HCT116 (cell line): ENCODE measurements around the gene UFL1. TPM values are rescaled to one million over a fixed set of nuclear protein-coding genes. Genes with fewer than 3 reads are reported as not detected.

Experiments
- ATAC-seq: fragments of 200-7000 bp; cut with Tn5 transposase; 2 replicates; pipeline ENCODE4 v1.9.1; 2020; ENCODE audit warnings: mild to moderate bottlenecking, moderate library complexity
- BruUV-seq: library from RNA; stranded (reverse); fragments of 400-500 nt; replicated peaks from 2 replicates; lab custom pipeline; 2021; lab: Mats Ljungman, UMichigan
- CTCF ChIA-PET: fragments of 300-600 bp; sonication (Branson Sonifier 250); formaldehyde crosslinking; loops from one replicate; lab custom pipeline; 2021; ENCODE audit warnings: antibody characterized with exemption; lab: Charles Lee
- POLR2A ChIA-PET: fragments of 300-600, 350-600 bp; sonication (Branson Sonifier 250); formaldehyde crosslinking; loops from one replicate; lab custom pipeline; 2021; ENCODE audit warnings: antibody characterized with exemption; lab: Charles Lee
- RAD21 ChIA-PET, 2 experiments: fragments of 300-600 bp; sonication (Branson Sonifier 250); formaldehyde crosslinking; loops; one replicate each; lab custom pipeline; 2023; ENCODE audit warnings: low total read pairs in 2 of 2; ENCODE audit not compliant: uncharacterized antibody in 2 of 2, unreplicated experiment in 2 of 2, low non-redundant PET in 1 of 2; lab: Charles Lee
- DNase-seq: peaks from one replicate; pipeline ENCODE4 v3.0.0-alpha.2; 2010; ENCODE audit warnings: low read depth, low spot score
- H2AFZ ChIP-seq: fragments of 200-600 bp; shearing (Covaris generic), sonication (generic); 2 replicates; pipeline ENCODE4 v1.6.1; 2017; ENCODE audit warnings: low read depth, mixed run types, mixed read lengths, antibody characterized with exemption, low read length; ENCODE audit not compliant: poor library complexity, severe bottlenecking
- H3K27ac ChIP-seq: 2 replicates; pipeline ENCODE4 v1.5.1; 2012; ENCODE audit warnings: low read depth, low read length
- H3K27me3 ChIP-seq: fragments of 200-600 bp; sonication (generic); 2 replicates; pipeline ENCODE4 v1.6.1; 2016; ENCODE audit warnings: mixed run types, low read length, mixed read lengths; ENCODE audit not compliant: insufficient read depth
- H3K36me3 ChIP-seq, 2 experiments: fragments of 200-500 bp in 1 of 2; fragments of 200-600 bp in 1 of 2; sonication (Bioruptor generic) in 1 of 2; sonication (generic) in 1 of 2; 2 replicates each; pipeline versions ENCODE4 v1.5.1 to v1.6.1; 2014 to 2016; ENCODE audit warnings: low read length in 2 of 2, inconsistent platforms in 1 of 2, mixed read lengths in 1 of 2, mixed run types in 1 of 2; ENCODE audit not compliant: insufficient read depth in 2 of 2, control insufficient read depth in 1 of 2
- H3K4me1 ChIP-seq, 2 experiments: fragments of 200-600 bp in 1 of 2; sonication (generic) in 1 of 2; 2 replicates each; pipeline versions ENCODE4 v1.5.1 to v1.6.1; 2012 to 2017; ENCODE audit warnings: low read length in 2 of 2, inconsistent platforms in 1 of 2, mild to moderate bottlenecking in 1 of 2, mixed read lengths in 1 of 2, mixed run types in 1 of 2, moderate library complexity in 1 of 2; ENCODE audit not compliant: insufficient read depth in 2 of 2, control insufficient read depth in 1 of 2
- H3K4me2 ChIP-seq: fragments of 200-600 bp; sonication (generic); 2 replicates; pipeline ENCODE4 v1.6.1; 2017; ENCODE audit warnings: mixed run types, low read length, mixed read lengths
- H3K4me3 ChIP-seq, 2 experiments: fragments of 200-600 bp in 1 of 2; sonication (generic) in 1 of 2; replicated peaks in 1 of 2; 2 replicates each; pipeline ENCODE4 v1.5.1; 2011 to 2016; ENCODE audit warnings: low read length in 2 of 2, control low read depth in 1 of 2, low read depth in 1 of 2, mild to moderate bottlenecking in 1 of 2, mixed read lengths in 1 of 2, mixed run types in 1 of 2
- H3K79me2 ChIP-seq: fragments of 200-600 bp; sonication (generic); 2 replicates; pipeline ENCODE4 v1.6.1; 2017; ENCODE audit warnings: mild to moderate bottlenecking, mixed run types, low read length, moderate library complexity, mixed read lengths; ENCODE audit not compliant: insufficient read depth
- H3K9ac ChIP-seq: fragments of 200-600 bp; sonication (generic); 2 replicates; pipeline ENCODE4 v1.6.1; 2016; ENCODE audit warnings: low read length, mixed read lengths
- H3K9me2 ChIP-seq: fragments of 200-600 bp; sonication (generic), shearing (Covaris generic); 2 replicates; pipeline ENCODE4 v1.6.1; 2017; ENCODE audit warnings: mixed run types, mild to moderate bottlenecking, moderate library complexity; ENCODE audit not compliant: insufficient read depth
- H3K9me3 ChIP-seq, 2 experiments: fragments of 200-500 bp in 1 of 2; fragments of 200-600 bp in 1 of 2; sonication (Bioruptor generic) in 1 of 2; sonication (generic) in 1 of 2; 2 replicates each; pipeline ENCODE4 v1.6.1; 2014 to 2017; ENCODE audit warnings: low read length in 2 of 2, mixed read lengths in 2 of 2, inconsistent platforms in 1 of 2, low read depth in 1 of 2, mild to moderate bottlenecking in 1 of 2, mixed run types in 1 of 2, moderate library complexity in 1 of 2; ENCODE audit not compliant: control insufficient read depth in 1 of 2, insufficient read depth in 1 of 2
- H4K20me1 ChIP-seq: fragments of 200-600 bp; sonication (generic), shearing (Covaris generic); 2 replicates; pipeline ENCODE4 v1.6.1; 2017; ENCODE audit warnings: mixed run types, mild to moderate bottlenecking, moderate library complexity; ENCODE audit not compliant: insufficient read depth
- ATF3 ChIP-seq: IDR thresholded peaks from 2 replicates; pipeline ENCODE4 v1.6.1; 2012
- CBX3 ChIP-seq: IDR thresholded peaks from 2 replicates; pipeline ENCODE4 v1.6.1; 2012; ENCODE audit warnings: low read depth
- CEBPB ChIP-seq: IDR thresholded peaks from 2 replicates; pipeline ENCODE4 v1.6.1; 2012; ENCODE audit warnings: low read depth
- EGR1 ChIP-seq: IDR thresholded peaks from 2 replicates; pipeline ENCODE4 v1.6.1; 2012; ENCODE audit warnings: low read depth
- ELF1 ChIP-seq: IDR thresholded peaks from 2 replicates; pipeline ENCODE4 v1.6.1; 2012; ENCODE audit warnings: low read depth, borderline replicate concordance
- EZH2 ChIP-seq: fragments of 200-600 bp; sonication (generic); IDR thresholded peaks from 2 replicates; pipeline ENCODE4 v1.6.1; 2017; ENCODE audit warnings: antibody characterized with exemption, mixed run types
- EZH2phosphoT487 ChIP-seq: fragments of 200-600 bp; IDR thresholded peaks from 2 replicates; pipeline ENCODE4 v1.6.1; 2018; ENCODE audit warnings: antibody characterized with exemption, borderline replicate concordance
- MAX ChIP-seq: IDR thresholded peaks from 2 replicates; pipeline ENCODE4 v1.6.1; 2012
- POLR2A ChIP-seq: IDR thresholded peaks from 2 replicates; pipeline ENCODE4 v1.7.0; 2011; ENCODE audit warnings: borderline replicate concordance; ENCODE audit not compliant: insufficient read depth, insufficient read length; ENCODE audit errors: extremely low read depth
- POLR2AphosphoS5 ChIP-seq: IDR thresholded peaks from 2 replicates; pipeline ENCODE4 v1.6.1; 2011; ENCODE audit warnings: mild to moderate bottlenecking, low read depth, low read length, moderate library complexity
- SIN3A ChIP-seq: IDR thresholded peaks from 2 replicates; pipeline ENCODE4 v1.6.1; 2012; ENCODE audit warnings: low read depth
- SP1 ChIP-seq: IDR thresholded peaks from 2 replicates; pipeline ENCODE4 v1.6.1; 2012; ENCODE audit warnings: low read depth
- SRF ChIP-seq: IDR thresholded peaks from 2 replicates; pipeline ENCODE4 v1.6.1; 2012; ENCODE audit warnings: low read depth
- TCF7L2 ChIP-seq: IDR thresholded peaks from 2 replicates; pipeline ENCODE4 v1.7.0; 2011; ENCODE audit warnings: borderline replicate concordance, inconsistent platforms; ENCODE audit not compliant: insufficient read depth, insufficient read length; ENCODE audit errors: extremely low read depth
- YY1 ChIP-seq: IDR thresholded peaks from 2 replicates; pipeline ENCODE4 v1.6.1; 2011; ENCODE audit warnings: low read length, low read depth, moderate library complexity, mild to moderate bottlenecking; ENCODE audit not compliant: insufficient replicate concordance; ENCODE audit errors: extremely low read depth
- ZFX ChIP-seq: fragments of 450-650 bp; IDR thresholded peaks from 2 replicates; pipeline ENCODE4 v1.6.1; 2017
- ZNF274 ChIP-seq: fragments of 200-500 bp; sonication (Bioruptor generic); IDR thresholded peaks from 2 replicates; pipeline ENCODE4 v1.6.1; 2014; ENCODE audit warnings: mild to moderate bottlenecking, low read depth, low read length, inconsistent platforms
- intact Hi-C: fragments of 100-400 bp; cut with micrococcal nuclease; formaldehyde crosslinking; loops from 2 replicates; pipeline ENCODE4 v1.10.0; 2022
- total RNA-seq: library from RNA; stranded (reverse); gene quantifications from one replicate; pipeline ENCODE4 v1.2.1, GENCODE V29; 2021; ENCODE audit not compliant: unreplicated experiment
- TF ChIP-seq, protein P1 (sequence below), 3 experiments: fragments of 200-600 bp in 1 of 3; sonication (generic) in 1 of 3; IDR thresholded peaks in 2 of 3; conservative IDR thresholded peaks in 1 of 3; 2 replicates each; pipeline ENCODE4 v1.5.1; 2012 to 2017; ENCODE audit warnings: low read depth in 2 of 3, low read length in 2 of 3, antibody characterized with exemption in 1 of 3, borderline replicate concordance in 1 of 3, control low read depth in 1 of 3, mild to moderate bottlenecking in 1 of 3, mixed read lengths in 1 of 3, mixed run types in 1 of 3, moderate library complexity in 1 of 3; ENCODE audit not compliant: insufficient read depth in 1 of 3

UFL1 gene
- total RNA-seq, 1 experiment from 2014 or later = 19.6 TPM

- RAD21 ChIA-PET = no interaction called here
- BruUV-seq = no TSS peak
Measured at GRCh38 chr6:96582021-96582420, 60.4 kb downstream of the UFL1 start.

More at GRCh38 chr6:96582021-96582420, 60.4 kb downstream of the UFL1 start:
- no peaks in the 10 kb centered on the region for H3K36me3 ChIP-seq
- DNase-seq = no peak
- no peaks in the 10 kb centered on the region for H3K9me3 ChIP-seq
- intact Hi-C loops = no loop called here
- no peak overlapping the region for H3K9ac ChIP-seq
- H3K9me2 ChIP-seq = no peaks in the 10 kb centered on the region
- H4K20me1 ChIP-seq = no peaks in the 10 kb centered on the region
- no peak overlapping the region for H3K27ac ChIP-seq
- no peak overlapping the region for H2AFZ ChIP-seq
- no peaks in the 10 kb centered on the region for H3K79me2 ChIP-seq
- ChIA-PET POLR2A (no interaction called here), CTCF (no interaction called here)
- TF ChIP-seq EZH2 (no peak), EGR1 (no peak), MAX (no peak), SRF (no peak), CBX3 (no peak), YY1 (no peak), SP1 (no peak), POLR2A (no peak), ZFX (no peak), POLR2AphosphoS5 (no peak), ZNF274 (no peak), ATF3 (no peak), ELF1 (no peak), SIN3A (no peak), EZH2phosphoT487 (no peak), TCF7L2 (no peak), CEBPB (no peak)
- TF ChIP-seq, protein P1, sequence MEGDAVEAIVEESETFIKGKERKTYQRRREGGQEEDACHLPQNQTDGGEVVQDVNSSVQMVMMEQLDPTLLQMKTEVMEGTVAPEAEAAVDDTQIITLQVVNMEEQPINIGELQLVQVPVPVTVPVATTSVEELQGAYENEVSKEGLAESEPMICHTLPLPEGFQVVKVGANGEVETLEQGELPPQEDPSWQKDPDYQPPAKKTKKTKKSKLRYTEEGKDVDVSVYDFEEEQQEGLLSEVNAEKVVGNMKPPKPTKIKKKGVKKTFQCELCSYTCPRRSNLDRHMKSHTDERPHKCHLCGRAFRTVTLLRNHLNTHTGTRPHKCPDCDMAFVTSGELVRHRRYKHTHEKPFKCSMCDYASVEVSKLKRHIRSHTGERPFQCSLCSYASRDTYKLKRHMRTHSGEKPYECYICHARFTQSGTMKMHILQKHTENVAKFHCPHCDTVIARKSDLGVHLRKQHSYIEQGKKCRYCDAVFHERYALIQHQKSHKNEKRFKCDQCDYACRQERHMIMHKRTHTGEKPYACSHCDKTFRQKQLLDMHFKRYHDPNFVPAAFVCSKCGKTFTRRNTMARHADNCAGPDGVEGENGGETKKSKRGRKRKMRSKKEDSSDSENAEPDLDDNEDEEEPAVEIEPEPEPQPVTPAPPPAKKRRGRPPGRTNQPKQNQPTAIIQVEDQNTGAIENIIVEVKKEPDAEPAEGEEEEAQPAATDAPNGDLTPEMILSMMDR (IDR thresholded peaks at IDR 0.05 in 2 of 3, conservative IDR thresholded peaks at IDR 0.05 in 1 of 3; ENCODE audit: borderline replicate concordance in 1 of 3, insufficient read depth in 1 of 3, low read depth in 2 of 3, low read length in 2 of 3) = no peak
- H3K27me3 ChIP-seq = no peaks in the 10 kb centered on the region
- no peak overlapping the region for H3K4me2 ChIP-seq
- no peaks in the 10 kb centered on the region for H3K4me1 ChIP-seq
- ATAC-seq = no peak
- no peak overlapping the region for H3K4me3 ChIP-seq
